SK-N-SH treated with all-trans-retinoic acid at 6 μM for 48 hours (cell line): ENCODE results near the gene PPARG.

Source experiments
- ATAC-seq: fragments of 200-7000 bp; cut with Tn5 transposase; 3 replicates; pipeline ENCODE4 v1.9.1; 2020; ENCODE audit warnings: mild to moderate bottlenecking, moderate library complexity
- ARNTL ChIP-seq: fragments of 450-650 bp; formaldehyde crosslinking; IDR thresholded peaks from 2 replicates; pipeline ENCODE4 v1.5.0; 2020; ENCODE audit warnings: low read depth, mild to moderate bottlenecking, moderate library complexity, borderline replicate concordance
- BACH2 ChIP-seq: fragments of 250-450 bp; sonication (Bioruptor Pico); IDR thresholded peaks from 2 replicates; pipeline ENCODE4 v1.9.0; 2021; ENCODE audit warnings: mild to moderate bottlenecking, borderline replicate concordance
- CSDC2 ChIP-seq: fragments of 250-450 bp; sonication (Bioruptor Pico); IDR thresholded peaks from 2 replicates; pipeline ENCODE4 v1.5.0; 2020; ENCODE audit warnings: mild to moderate bottlenecking, moderate library complexity
- ESRRG ChIP-seq: fragments of 250-450 bp; sonication (Bioruptor Pico); IDR thresholded peaks from 2 replicates; pipeline ENCODE4 v1.6.1; 2021; ENCODE audit warnings: mild to moderate bottlenecking
- GLIS3 ChIP-seq: fragments of 250-450 bp; sonication (Bioruptor Pico); IDR thresholded peaks from 2 replicates; pipeline ENCODE4 v1.5.0; 2020; ENCODE audit warnings: mild to moderate bottlenecking, moderate library complexity
- ISL1 ChIP-seq: fragments of 250-450 bp; sonication (Bioruptor Pico); IDR thresholded peaks from 2 replicates; pipeline ENCODE4 v2.1.2; 2022; ENCODE audit warnings: mild to moderate bottlenecking, moderate library complexity
- OSR1 ChIP-seq: fragments of 250-450 bp; sonication (Bioruptor Pico); IDR thresholded peaks from 2 replicates; pipeline ENCODE4 v1.8.0; 2022; ENCODE audit warnings: moderate library complexity, mild to moderate bottlenecking, inconsistent platforms
- PPARA ChIP-seq: fragments of 250-450 bp; sonication (Bioruptor Pico); IDR thresholded peaks from 2 replicates; pipeline ENCODE4 v1.5.0; 2020; ENCODE audit warnings: mild to moderate bottlenecking, borderline replicate concordance
- RARB ChIP-seq: fragments of 250-450 bp; sonication (Bioruptor Pico); IDR thresholded peaks from 2 replicates; pipeline ENCODE4 v1.8.0; 2021; ENCODE audit warnings: mild to moderate bottlenecking, moderate library complexity
- SNAI2 ChIP-seq: fragments of 250-450 bp; sonication (Bioruptor Pico); IDR thresholded peaks from 2 replicates; pipeline ENCODE4 v1.5.0; 2020; ENCODE audit warnings: mild to moderate bottlenecking, moderate library complexity
- TCF4 ChIP-seq: fragments of 250-450 bp; sonication (Bioruptor Pico); IDR thresholded peaks from 2 replicates; pipeline ENCODE4 v1.8.0; 2021; ENCODE audit warnings: mild to moderate bottlenecking, moderate library complexity, borderline replicate concordance
- TOX ChIP-seq: fragments of 250-450 bp; sonication (Bioruptor Pico); IDR thresholded peaks from 2 replicates; pipeline ENCODE4 v1.8.0; 2021; ENCODE audit warnings: mild to moderate bottlenecking, moderate library complexity, borderline replicate concordance
- ZC3H10 ChIP-seq: fragments of 250-450 bp; sonication (Bioruptor Pico); IDR thresholded peaks from 2 replicates; pipeline ENCODE4 v1.5.1; 2021; ENCODE audit warnings: mild to moderate bottlenecking, moderate library complexity
- ZFP3 ChIP-seq: fragments of 250-450 bp; sonication (Bioruptor Pico); IDR thresholded peaks from 2 replicates; pipeline ENCODE4 v1.5.0; 2020; ENCODE audit warnings: mild to moderate bottlenecking, moderate library complexity
- ZFP30 ChIP-seq: fragments of 450-650 bp; formaldehyde crosslinking; IDR thresholded peaks from 2 replicates; pipeline ENCODE4 v1.5.0; 2022; ENCODE audit warnings: mild to moderate bottlenecking, moderate library complexity
- ZNF565 ChIP-seq: fragments of 450-650 bp; formaldehyde crosslinking; conservative IDR thresholded peaks from 2 replicates; pipeline ENCODE4 v1.5.0; 2020; ENCODE audit warnings: low read depth, mild to moderate bottlenecking, moderate library complexity
- ZNF70 ChIP-seq: fragments of 450-650 bp; formaldehyde crosslinking; IDR thresholded peaks from 2 replicates; pipeline ENCODE4 v1.5.0; 2020; ENCODE audit warnings: mild to moderate bottlenecking, moderate library complexity
- ZNF8 ChIP-seq: fragments of 450-650 bp; formaldehyde crosslinking; IDR thresholded peaks from 2 replicates; pipeline ENCODE4 v1.5.0; 2020; ENCODE audit warnings: mild to moderate bottlenecking, moderate library complexity
- TF ChIP-seq, protein P1 (sequence below): fragments of 250-450 bp; sonication (Bioruptor Pico); IDR thresholded peaks from 2 replicates; pipeline ENCODE4 v1.8.0; 2020; ENCODE audit warnings: mild to moderate bottlenecking, moderate library complexity, borderline replicate concordance
- TF ChIP-seq, protein P2 (sequence below): fragments of 250-450 bp; sonication (Bioruptor Pico); IDR thresholded peaks from 2 replicates; pipeline ENCODE4 v1.8.0; 2021; ENCODE audit warnings: low read depth, mild to moderate bottlenecking, moderate library complexity, borderline replicate concordance
- TF ChIP-seq, protein P3 (sequence below): fragments of 250-450 bp; sonication (Bioruptor Pico); IDR thresholded peaks from 2 replicates; pipeline ENCODE4 v1.5.0; 2020; ENCODE audit warnings: mild to moderate bottlenecking, moderate library complexity
- TF ChIP-seq, protein P4 (sequence below): fragments of 250-450 bp; sonication (Bioruptor Pico); IDR thresholded peaks from 2 replicates; pipeline ENCODE4 v1.5.1; 2020; ENCODE audit warnings: low read depth, mild to moderate bottlenecking, moderate library complexity
- TF ChIP-seq, protein P5 (sequence below): fragments of 250-450 bp; sonication (Bioruptor Pico); IDR thresholded peaks from 2 replicates; pipeline ENCODE4 v1.5.1; 2021; ENCODE audit warnings: mild to moderate bottlenecking, moderate library complexity

Gene PPARG

DNA sequence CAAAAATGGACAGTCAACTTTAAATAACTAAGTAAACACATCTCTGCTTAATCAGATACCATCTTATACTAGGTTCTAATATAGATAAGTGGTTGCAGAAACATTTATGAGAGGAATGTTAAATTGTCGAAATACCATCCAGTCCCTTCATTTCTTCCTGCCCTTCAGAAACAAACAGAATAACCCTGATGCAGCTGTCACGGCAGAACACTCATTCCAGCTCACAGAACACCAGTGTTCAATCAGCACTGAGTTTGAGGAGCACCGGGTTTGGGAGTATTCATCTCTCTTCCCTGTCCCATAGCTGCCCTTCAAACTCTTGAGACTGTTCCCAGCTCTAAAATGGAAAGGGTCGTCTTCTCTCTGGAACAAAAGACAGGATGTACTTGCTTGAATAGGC, 134.3 kb downstream of the PPARG start:
- ATAC-seq, result no peak
- no peak for TF ChIP-seq ESRRG (CRISPR knock-in tag)
- no peak for TF ChIP-seq ARNTL (CRISPR knock-in tag)
- TF ChIP-seq, protein P1, sequence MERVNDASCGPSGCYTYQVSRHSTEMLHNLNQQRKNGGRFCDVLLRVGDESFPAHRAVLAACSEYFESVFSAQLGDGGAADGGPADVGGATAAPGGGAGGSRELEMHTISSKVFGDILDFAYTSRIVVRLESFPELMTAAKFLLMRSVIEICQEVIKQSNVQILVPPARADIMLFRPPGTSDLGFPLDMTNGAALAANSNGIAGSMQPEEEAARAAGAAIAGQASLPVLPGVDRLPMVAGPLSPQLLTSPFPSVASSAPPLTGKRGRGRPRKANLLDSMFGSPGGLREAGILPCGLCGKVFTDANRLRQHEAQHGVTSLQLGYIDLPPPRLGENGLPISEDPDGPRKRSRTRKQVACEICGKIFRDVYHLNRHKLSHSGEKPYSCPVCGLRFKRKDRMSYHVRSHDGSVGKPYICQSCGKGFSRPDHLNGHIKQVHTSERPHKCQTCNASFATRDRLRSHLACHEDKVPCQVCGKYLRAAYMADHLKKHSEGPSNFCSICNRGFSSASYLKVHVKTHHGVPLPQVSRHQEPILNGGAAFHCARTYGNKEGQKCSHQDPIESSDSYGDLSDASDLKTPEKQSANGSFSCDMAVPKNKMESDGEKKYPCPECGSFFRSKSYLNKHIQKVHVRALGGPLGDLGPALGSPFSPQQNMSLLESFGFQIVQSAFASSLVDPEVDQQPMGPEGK, result no peak
- TF ChIP-seq GLIS3, result no peak
- peak; percentile 11; the same call in 1 of the 2 replicates for TF ChIP-seq ISL1 (CRISPR knock-in tag)
- TF ChIP-seq PPARA, result no peak
- TF ChIP-seq SNAI2 (CRISPR knock-in tag), result no peak
- TF ChIP-seq ZNF565, result no peak

DNA sequence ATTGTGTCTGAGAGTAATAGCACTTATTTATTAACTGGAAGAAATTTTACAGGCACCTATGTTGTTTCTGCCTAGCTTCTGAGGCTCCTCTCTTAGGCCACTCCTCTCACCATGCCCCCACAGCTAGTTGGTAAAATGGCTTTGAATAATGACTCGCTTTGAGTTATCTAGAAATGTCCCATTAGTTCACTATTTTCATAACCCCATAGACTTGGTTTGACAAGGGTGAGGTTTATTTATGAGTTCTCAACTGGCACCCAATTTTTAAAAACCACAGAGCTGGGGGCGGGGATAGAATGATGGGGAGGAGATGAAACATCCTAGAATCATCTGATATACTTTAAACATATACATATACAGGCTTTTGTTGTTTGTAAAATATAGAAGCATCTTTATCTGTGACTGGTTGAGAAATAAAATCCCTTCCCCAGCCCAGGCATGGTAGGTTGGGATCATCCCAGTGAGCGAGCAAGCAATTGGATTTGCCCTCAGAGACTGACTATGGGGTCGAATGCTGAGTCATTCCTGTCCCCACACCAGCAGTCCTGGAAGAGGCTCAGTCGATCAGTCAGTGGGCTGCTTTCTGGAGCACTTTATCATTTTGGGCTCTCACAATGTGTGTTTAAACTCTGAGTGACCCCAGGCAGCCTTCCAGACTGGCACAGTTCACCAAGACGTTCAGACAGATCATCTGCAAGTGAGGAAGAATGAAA, 135.2 kb downstream of the PPARG start:
- TF ChIP-seq TCF4, result no peak
- TF ChIP-seq GLIS3, result no peak
- no peak for TF ChIP-seq ARNTL (CRISPR knock-in tag)
- TF ChIP-seq ZNF565, result no peak
- no peak for TF ChIP-seq ZC3H10 (CRISPR knock-in tag)
- TF ChIP-seq RARB (CRISPR knock-in tag), result no peak
- TF ChIP-seq, protein P2, sequence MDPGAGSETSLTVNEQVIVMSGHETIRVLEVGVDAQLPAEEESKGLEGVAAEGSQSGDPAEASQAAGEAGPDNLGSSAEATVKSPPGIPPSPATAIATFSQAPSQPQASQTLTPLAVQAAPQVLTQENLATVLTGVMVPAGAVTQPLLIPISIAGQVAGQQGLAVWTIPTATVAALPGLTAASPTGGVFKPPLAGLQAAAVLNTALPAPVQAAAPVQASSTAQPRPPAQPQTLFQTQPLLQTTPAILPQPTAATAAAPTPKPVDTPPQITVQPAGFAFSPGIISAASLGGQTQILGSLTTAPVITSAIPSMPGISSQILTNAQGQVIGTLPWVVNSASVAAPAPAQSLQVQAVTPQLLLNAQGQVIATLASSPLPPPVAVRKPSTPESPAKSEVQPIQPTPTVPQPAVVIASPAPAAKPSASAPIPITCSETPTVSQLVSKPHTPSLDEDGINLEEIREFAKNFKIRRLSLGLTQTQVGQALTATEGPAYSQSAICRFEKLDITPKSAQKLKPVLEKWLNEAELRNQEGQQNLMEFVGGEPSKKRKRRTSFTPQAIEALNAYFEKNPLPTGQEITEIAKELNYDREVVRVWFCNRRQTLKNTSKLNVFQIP (CRISPR knock-in tag), result no peak
- TF ChIP-seq, protein P3, sequence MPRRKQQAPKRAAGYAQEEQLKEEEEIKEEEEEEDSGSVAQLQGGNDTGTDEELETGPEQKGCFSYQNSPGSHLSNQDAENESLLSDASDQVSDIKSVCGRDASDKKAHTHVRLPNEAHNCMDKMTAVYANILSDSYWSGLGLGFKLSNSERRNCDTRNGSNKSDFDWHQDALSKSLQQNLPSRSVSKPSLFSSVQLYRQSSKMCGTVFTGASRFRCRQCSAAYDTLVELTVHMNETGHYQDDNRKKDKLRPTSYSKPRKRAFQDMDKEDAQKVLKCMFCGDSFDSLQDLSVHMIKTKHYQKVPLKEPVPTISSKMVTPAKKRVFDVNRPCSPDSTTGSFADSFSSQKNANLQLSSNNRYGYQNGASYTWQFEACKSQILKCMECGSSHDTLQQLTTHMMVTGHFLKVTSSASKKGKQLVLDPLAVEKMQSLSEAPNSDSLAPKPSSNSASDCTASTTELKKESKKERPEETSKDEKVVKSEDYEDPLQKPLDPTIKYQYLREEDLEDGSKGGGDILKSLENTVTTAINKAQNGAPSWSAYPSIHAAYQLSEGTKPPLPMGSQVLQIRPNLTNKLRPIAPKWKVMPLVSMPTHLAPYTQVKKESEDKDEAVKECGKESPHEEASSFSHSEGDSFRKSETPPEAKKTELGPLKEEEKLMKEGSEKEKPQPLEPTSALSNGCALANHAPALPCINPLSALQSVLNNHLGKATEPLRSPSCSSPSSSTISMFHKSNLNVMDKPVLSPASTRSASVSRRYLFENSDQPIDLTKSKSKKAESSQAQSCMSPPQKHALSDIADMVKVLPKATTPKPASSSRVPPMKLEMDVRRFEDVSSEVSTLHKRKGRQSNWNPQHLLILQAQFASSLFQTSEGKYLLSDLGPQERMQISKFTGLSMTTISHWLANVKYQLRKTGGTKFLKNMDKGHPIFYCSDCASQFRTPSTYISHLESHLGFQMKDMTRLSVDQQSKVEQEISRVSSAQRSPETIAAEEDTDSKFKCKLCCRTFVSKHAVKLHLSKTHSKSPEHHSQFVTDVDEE, result no peak
- TF ChIP-seq, protein P4, sequence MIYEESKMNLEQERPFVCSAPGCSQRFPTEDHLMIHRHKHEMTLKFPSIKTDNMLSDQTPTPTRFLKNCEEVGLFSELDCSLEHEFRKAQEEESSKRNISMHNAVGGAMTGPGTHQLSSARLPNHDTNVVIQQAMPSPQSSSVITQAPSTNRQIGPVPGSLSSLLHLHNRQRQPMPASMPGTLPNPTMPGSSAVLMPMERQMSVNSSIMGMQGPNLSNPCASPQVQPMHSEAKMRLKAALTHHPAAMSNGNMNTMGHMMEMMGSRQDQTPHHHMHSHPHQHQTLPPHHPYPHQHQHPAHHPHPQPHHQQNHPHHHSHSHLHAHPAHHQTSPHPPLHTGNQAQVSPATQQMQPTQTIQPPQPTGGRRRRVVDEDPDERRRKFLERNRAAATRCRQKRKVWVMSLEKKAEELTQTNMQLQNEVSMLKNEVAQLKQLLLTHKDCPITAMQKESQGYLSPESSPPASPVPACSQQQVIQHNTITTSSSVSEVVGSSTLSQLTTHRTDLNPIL (CRISPR knock-in tag), result no peak; the same call in 1 of the 2 replicates
- TF ChIP-seq, protein P5, sequence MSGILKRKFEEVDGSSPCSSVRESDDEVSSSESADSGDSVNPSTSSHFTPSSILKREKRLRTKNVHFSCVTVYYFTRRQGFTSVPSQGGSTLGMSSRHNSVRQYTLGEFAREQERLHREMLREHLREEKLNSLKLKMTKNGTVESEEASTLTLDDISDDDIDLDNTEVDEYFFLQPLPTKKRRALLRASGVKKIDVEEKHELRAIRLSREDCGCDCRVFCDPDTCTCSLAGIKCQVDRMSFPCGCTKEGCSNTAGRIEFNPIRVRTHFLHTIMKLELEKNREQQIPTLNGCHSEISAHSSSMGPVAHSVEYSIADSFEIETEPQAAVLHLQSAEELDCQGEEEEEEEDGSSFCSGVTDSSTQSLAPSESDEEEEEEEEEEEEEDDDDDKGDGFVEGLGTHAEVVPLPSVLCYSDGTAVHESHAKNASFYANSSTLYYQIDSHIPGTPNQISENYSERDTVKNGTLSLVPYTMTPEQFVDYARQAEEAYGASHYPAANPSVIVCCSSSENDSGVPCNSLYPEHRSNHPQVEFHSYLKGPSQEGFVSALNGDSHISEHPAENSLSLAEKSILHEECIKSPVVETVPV (CRISPR knock-in tag), result 0 out of 2 replicates have a peak, but pooled peaks have one; percentile 55
- no peak for TF ChIP-seq ZNF70 (CRISPR knock-in tag)
- TF ChIP-seq ZNF8 (CRISPR knock-in tag), result no peak
- no peak for TF ChIP-seq ZFP3 (CRISPR knock-in tag)
- TF ChIP-seq, protein P1, result 0 out of 2 replicates have a peak, but pooled peaks have one; percentile 47
- TF ChIP-seq BACH2 (CRISPR knock-in tag), result peak; percentile 64; the same call in 1 of the 2 replicates
- no peak for TF ChIP-seq ZFP30 (CRISPR knock-in tag)
- no peak for TF ChIP-seq TOX (CRISPR knock-in tag)
- TF ChIP-seq SNAI2 (CRISPR knock-in tag), result no peak
- TF ChIP-seq ESRRG (CRISPR knock-in tag), result no peak
- peak; percentile 73 for TF ChIP-seq ISL1 (CRISPR knock-in tag)
- TF ChIP-seq OSR1 (CRISPR knock-in tag), result no peak
- no peak for TF ChIP-seq PPARA
- no peak for TF ChIP-seq CSDC2 (CRISPR knock-in tag)
- peak; percentile 77 for ATAC-seq
